Measurements from ENCODE around the gene TMCC1.

DNA sequence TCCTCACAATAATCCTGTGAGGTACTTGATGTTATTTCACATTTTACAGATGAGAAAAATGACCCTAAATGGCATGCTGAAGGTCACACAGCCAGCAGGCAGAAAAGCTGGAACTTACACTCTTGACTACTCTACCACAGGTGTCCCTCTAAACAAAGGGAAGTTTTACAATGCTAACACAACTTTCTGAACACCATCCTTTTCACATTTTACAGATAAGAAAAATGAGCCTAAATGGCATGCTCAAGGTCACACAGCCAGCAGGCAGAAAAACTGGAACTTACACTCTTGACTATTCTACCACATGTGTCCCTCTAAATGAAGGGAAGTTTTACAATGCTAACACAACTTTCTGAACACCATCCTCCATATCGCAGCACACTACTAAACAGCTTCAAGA is 35.6 kb downstream of the TMCC1 start:
- TF ChIP-seq, protein P1, sequence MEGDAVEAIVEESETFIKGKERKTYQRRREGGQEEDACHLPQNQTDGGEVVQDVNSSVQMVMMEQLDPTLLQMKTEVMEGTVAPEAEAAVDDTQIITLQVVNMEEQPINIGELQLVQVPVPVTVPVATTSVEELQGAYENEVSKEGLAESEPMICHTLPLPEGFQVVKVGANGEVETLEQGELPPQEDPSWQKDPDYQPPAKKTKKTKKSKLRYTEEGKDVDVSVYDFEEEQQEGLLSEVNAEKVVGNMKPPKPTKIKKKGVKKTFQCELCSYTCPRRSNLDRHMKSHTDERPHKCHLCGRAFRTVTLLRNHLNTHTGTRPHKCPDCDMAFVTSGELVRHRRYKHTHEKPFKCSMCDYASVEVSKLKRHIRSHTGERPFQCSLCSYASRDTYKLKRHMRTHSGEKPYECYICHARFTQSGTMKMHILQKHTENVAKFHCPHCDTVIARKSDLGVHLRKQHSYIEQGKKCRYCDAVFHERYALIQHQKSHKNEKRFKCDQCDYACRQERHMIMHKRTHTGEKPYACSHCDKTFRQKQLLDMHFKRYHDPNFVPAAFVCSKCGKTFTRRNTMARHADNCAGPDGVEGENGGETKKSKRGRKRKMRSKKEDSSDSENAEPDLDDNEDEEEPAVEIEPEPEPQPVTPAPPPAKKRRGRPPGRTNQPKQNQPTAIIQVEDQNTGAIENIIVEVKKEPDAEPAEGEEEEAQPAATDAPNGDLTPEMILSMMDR (IDR thresholded peaks at IDR 0.05), result no peak
- TF ChIP-seq EP300 (IDR thresholded peaks at IDR 0.05; ENCODE audit: low read depth), result no peak
- no peak for TF ChIP-seq POLR2AphosphoS5 (IDR thresholded peaks at IDR 0.05)
- TF ChIP-seq POLR2A (IDR thresholded peaks at IDR 0.05), result no peak

All from transverse colon (tissue), 4 donors.